Liver (tissue), 3 donors: ENCODE measurements around the gene PTK6.

Source experiments
- EGR1 ChIP-seq, 2 donors: IDR thresholded peaks; 2 replicates each; pipeline ENCODE4 v1.6.1; 2016 to 2018; ENCODE audit warnings: antibody characterized with exemption in 2 of 2, low read depth in 2 of 2
- FOXA2 ChIP-seq: IDR thresholded peaks from 2 replicates; pipeline ENCODE4 v1.6.1; 2016; ENCODE audit warnings: antibody characterized with exemption
- GABPA ChIP-seq, 2 donors: IDR thresholded peaks in 1 of 2; conservative IDR thresholded peaks in 1 of 2; 2 replicates each; pipeline ENCODE4 v1.6.1; 2016; ENCODE audit warnings: antibody characterized with exemption in 2 of 2, mild to moderate bottlenecking in 1 of 2, moderate library complexity in 1 of 2
- JUND ChIP-seq, 2 donors: IDR thresholded peaks; 2 replicates each; pipeline ENCODE4 v1.6.1; 2016; ENCODE audit warnings: antibody characterized with exemption in 2 of 2
- NR2F2 ChIP-seq: IDR thresholded peaks from 2 replicates; pipeline ENCODE4 v1.6.1; 2016; ENCODE audit warnings: antibody characterized with exemption
- RAD21 ChIP-seq, 2 donors: IDR thresholded peaks; 2 replicates each; pipeline ENCODE4 v1.6.1; 2016; ENCODE audit warnings: antibody characterized with exemption in 2 of 2, mild to moderate bottlenecking in 2 of 2
- RXRA ChIP-seq, 2 donors: IDR thresholded peaks; 2 replicates each; pipeline ENCODE4 v1.6.1; 2017 to 2018; ENCODE audit warnings: antibody characterized with exemption in 2 of 2, mild to moderate bottlenecking in 1 of 2
- SP1 ChIP-seq: IDR thresholded peaks from 2 replicates; pipeline ENCODE4 v1.6.1; 2018; ENCODE audit warnings: antibody characterized with exemption, mild to moderate bottlenecking
- TAF1 ChIP-seq: conservative IDR thresholded peaks from 2 replicates; pipeline ENCODE4 v1.6.1; 2016; ENCODE audit warnings: antibody characterized with exemption, mild to moderate bottlenecking
- YY1 ChIP-seq: IDR thresholded peaks from 2 replicates; pipeline ENCODE4 v1.6.1; 2016; ENCODE audit warnings: antibody characterized with exemption, mild to moderate bottlenecking
- TF ChIP-seq, protein P1 (sequence below): fragments of 150-350 bp; IDR thresholded peaks from 2 replicates; pipeline ENCODE4 v1.5.1; 2017; ENCODE audit warnings: improper control_type of control experiment, low read depth, low read length; ENCODE audit not compliant: missing input control
- TF ChIP-seq, protein P2 (sequence below): IDR thresholded peaks from 2 replicates; pipeline ENCODE4 v1.6.1; 2016; ENCODE audit warnings: antibody characterized with exemption, mild to moderate bottlenecking
- TF ChIP-seq, protein P3 (sequence below): IDR thresholded peaks from 2 replicates; pipeline ENCODE4 v1.6.1; 2016; ENCODE audit warnings: antibody characterized with exemption
- donor health status: healthy.
- donor health status: healthy.

GRCh38 chr20:63483834-63484233 is 53.3 kb downstream of the PTK6 start:
- no peak for TF ChIP-seq TAF1
- TF ChIP-seq, protein P1, sequence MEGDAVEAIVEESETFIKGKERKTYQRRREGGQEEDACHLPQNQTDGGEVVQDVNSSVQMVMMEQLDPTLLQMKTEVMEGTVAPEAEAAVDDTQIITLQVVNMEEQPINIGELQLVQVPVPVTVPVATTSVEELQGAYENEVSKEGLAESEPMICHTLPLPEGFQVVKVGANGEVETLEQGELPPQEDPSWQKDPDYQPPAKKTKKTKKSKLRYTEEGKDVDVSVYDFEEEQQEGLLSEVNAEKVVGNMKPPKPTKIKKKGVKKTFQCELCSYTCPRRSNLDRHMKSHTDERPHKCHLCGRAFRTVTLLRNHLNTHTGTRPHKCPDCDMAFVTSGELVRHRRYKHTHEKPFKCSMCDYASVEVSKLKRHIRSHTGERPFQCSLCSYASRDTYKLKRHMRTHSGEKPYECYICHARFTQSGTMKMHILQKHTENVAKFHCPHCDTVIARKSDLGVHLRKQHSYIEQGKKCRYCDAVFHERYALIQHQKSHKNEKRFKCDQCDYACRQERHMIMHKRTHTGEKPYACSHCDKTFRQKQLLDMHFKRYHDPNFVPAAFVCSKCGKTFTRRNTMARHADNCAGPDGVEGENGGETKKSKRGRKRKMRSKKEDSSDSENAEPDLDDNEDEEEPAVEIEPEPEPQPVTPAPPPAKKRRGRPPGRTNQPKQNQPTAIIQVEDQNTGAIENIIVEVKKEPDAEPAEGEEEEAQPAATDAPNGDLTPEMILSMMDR: no peak
- no peak for TF ChIP-seq RAD21 (IDR thresholded peaks at IDR 0.05)
- no peak for TF ChIP-seq YY1
- no peak for TF ChIP-seq GABPA (IDR thresholded peaks at IDR 0.05 in 1 of 2, conservative IDR thresholded peaks at IDR 0.05 in 1 of 2)
- TF ChIP-seq, protein P2, sequence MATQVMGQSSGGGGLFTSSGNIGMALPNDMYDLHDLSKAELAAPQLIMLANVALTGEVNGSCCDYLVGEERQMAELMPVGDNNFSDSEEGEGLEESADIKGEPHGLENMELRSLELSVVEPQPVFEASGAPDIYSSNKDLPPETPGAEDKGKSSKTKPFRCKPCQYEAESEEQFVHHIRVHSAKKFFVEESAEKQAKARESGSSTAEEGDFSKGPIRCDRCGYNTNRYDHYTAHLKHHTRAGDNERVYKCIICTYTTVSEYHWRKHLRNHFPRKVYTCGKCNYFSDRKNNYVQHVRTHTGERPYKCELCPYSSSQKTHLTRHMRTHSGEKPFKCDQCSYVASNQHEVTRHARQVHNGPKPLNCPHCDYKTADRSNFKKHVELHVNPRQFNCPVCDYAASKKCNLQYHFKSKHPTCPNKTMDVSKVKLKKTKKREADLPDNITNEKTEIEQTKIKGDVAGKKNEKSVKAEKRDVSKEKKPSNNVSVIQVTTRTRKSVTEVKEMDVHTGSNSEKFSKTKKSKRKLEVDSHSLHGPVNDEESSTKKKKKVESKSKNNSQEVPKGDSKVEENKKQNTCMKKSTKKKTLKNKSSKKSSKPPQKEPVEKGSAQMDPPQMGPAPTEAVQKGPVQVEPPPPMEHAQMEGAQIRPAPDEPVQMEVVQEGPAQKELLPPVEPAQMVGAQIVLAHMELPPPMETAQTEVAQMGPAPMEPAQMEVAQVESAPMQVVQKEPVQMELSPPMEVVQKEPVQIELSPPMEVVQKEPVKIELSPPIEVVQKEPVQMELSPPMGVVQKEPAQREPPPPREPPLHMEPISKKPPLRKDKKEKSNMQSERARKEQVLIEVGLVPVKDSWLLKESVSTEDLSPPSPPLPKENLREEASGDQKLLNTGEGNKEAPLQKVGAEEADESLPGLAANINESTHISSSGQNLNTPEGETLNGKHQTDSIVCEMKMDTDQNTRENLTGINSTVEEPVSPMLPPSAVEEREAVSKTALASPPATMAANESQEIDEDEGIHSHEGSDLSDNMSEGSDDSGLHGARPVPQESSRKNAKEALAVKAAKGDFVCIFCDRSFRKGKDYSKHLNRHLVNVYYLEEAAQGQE: no peak
- TF ChIP-seq, protein P3, sequence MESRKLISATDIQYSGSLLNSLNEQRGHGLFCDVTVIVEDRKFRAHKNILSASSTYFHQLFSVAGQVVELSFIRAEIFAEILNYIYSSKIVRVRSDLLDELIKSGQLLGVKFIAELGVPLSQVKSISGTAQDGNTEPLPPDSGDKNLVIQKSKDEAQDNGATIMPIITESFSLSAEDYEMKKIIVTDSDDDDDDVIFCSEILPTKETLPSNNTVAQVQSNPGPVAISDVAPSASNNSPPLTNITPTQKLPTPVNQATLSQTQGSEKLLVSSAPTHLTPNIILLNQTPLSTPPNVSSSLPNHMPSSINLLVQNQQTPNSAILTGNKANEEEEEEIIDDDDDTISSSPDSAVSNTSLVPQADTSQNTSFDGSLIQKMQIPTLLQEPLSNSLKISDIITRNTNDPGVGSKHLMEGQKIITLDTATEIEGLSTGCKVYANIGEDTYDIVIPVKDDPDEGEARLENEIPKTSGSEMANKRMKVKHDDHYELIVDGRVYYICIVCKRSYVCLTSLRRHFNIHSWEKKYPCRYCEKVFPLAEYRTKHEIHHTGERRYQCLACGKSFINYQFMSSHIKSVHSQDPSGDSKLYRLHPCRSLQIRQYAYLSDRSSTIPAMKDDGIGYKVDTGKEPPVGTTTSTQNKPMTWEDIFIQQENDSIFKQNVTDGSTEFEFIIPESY: no peak
- TF ChIP-seq SP1: no peak
- TF ChIP-seq JUND (IDR thresholded peaks at IDR 0.05): no peak
- TF ChIP-seq RXRA (IDR thresholded peaks at IDR 0.05): no peak
- no peak for TF ChIP-seq NR2F2
- TF ChIP-seq EGR1 (IDR thresholded peaks at IDR 0.05; ENCODE audit: low read depth in 2 of 2): no peak
- no peak for TF ChIP-seq FOXA2
